Thoracic aorta (tissue), 2 donors: Measurements from ENCODE around the gene LINGO1. TPM values are rescaled to one million over a fixed set of nuclear protein-coding genes. Genes with fewer than 3 reads are reported as not detected.

Experiments
- ATAC-seq: fragments of 150-250 bp; one replicate; pipeline ENCODE4 v1.8.0; 2017; ENCODE audit warnings: low read depth; ENCODE audit not compliant: insufficient number of reproducible peaks, low FRiP score
- DNase-seq: peaks from one replicate; pipeline ENCODE4 v3.0.0-alpha.2; 2020; ENCODE audit warnings: low spot score
- H3K27ac ChIP-seq, 2 donors: fragments of 200-600 bp; sonication (generic); 1 replicate in 1 of 2; 2 replicates in 1 of 2; pipeline ENCODE4 v1.5.1; 2016; ENCODE audit warnings: mild to moderate bottlenecking in 2 of 2, moderate library complexity in 2 of 2
- H3K27me3 ChIP-seq: fragments of 200-600 bp; sonication (generic); replicated peaks from 2 replicates; pipeline ENCODE4 v1.6.0; 2016; ENCODE audit warnings: mild to moderate bottlenecking; ENCODE audit not compliant: insufficient read depth
- H3K36me3 ChIP-seq: fragments of 200-600 bp; sonication (generic); one replicate; pipeline ENCODE4 v1.5.1; 2016
- H3K4me1 ChIP-seq, 2 donors: fragments of 200-600 bp; sonication (generic); 1 replicate in 1 of 2; 2 replicates in 1 of 2; pipeline versions ENCODE4 v1.5.1 to v1.6.0; 2016; ENCODE audit warnings: low read depth in 2 of 2, mild to moderate bottlenecking in 1 of 2; ENCODE audit not compliant: control insufficient read depth in 1 of 2
- H3K4me3 ChIP-seq: fragments of 200-600 bp; sonication (generic); 2 replicates; pipeline ENCODE4 v1.5.1; 2016; ENCODE audit warnings: mild to moderate bottlenecking
- H3K9me3 ChIP-seq: fragments of 200-600 bp; sonication (generic); 2 replicates; pipeline ENCODE4 v1.5.1; 2016
- CTCF ChIP-seq: fragments of 200-600 bp; sonication (generic); IDR thresholded peaks from one replicate; pipeline ENCODE4 v1.5.1; 2019; ENCODE audit warnings: antibody characterized with exemption
- total RNA-seq, 2 donors: library from RNA; depleted of rRNA; stranded (reverse); fragments of >200 nt; gene quantifications; one replicate each; pipeline versions ENCODE4 v1.1.0 to v1.2.3, GENCODE V29; 2016

Gene LINGO1
- total RNA-seq, 2 donors from 2014 or later: 0.63 to 4.6 TPM

- Histone ChIP-seq H3K4me3 (no peak overlapping the region), H3K4me1 (no peaks in the 10 kb centered on the region), H3K27ac (no peak overlapping the region), H3K36me3 (no peaks in the 10 kb centered on the region), H3K27me3 (no peaks in the 10 kb centered on the region), H3K9me3 (no peaks in the 10 kb centered on the region)
- no peak for ATAC-seq
- DNase-seq: no peak
- no peak for TF ChIP-seq CTCF
These were observed 34.1 kb downstream of the LINGO1 start for GRCh38 chr15:77598644-77599043.

- no peaks in the 10 kb centered on the region for H3K4me1 ChIP-seq
- no peak overlapping the region for H3K4me3 ChIP-seq
- TF ChIP-seq CTCF: no peak
- DNase-seq: no peak
- ATAC-seq: no peak
- H3K27me3 ChIP-seq: no peaks in the 10 kb centered on the region
- no peaks in the 10 kb centered on the region for H3K36me3 ChIP-seq
- no peaks in the 10 kb centered on the region for H3K9me3 ChIP-seq
- H3K27ac ChIP-seq: no peak overlapping the region
These were observed 34.8 kb downstream of the LINGO1 start for GRCh38 chr15:77597804-77598453.

GRCh38 chr15:77596821-77597803 is 35.6 kb downstream of the LINGO1 start:
- ATAC-seq (no peak), DNase-seq (no peak)
- H3K36me3 ChIP-seq: no peaks in the 10 kb centered on the region
- H3K4me1 ChIP-seq: no peaks in the 10 kb centered on the region
- H3K4me3 ChIP-seq: no peak overlapping the region
- no peak for TF ChIP-seq CTCF
- H3K27ac ChIP-seq: no peak overlapping the region
- H3K9me3 ChIP-seq: no peaks in the 10 kb centered on the region
- no peaks in the 10 kb centered on the region for H3K27me3 ChIP-seq

GRCh38 chr15:77595231-77595630 is 37.5 kb downstream of the LINGO1 start:
- H3K4me3 ChIP-seq: no peak overlapping the region
- H3K27ac ChIP-seq: no peak overlapping the region
- H3K27me3 ChIP-seq: no peaks in the 10 kb centered on the region
- H3K9me3 ChIP-seq: no peaks in the 10 kb centered on the region
- DNase-seq (no peak), ATAC-seq (no peak)
- H3K36me3 ChIP-seq: no peaks in the 10 kb centered on the region
- H3K4me1 ChIP-seq: no peaks in the 10 kb centered on the region
- no peak for TF ChIP-seq CTCF

GRCh38 chr15:77592758-77593157 is 40.0 kb downstream of the LINGO1 start:
- Histone ChIP-seq H3K4me1 (no peaks in the 10 kb centered on the region), H3K27ac (no peak overlapping the region), H3K9me3 (no peaks in the 10 kb centered on the region), H3K4me3 (no peak overlapping the region), H3K36me3 (no peaks in the 10 kb centered on the region), H3K27me3 (no peaks in the 10 kb centered on the region)
- no peak for DNase-seq
- no peak for ATAC-seq
- TF ChIP-seq CTCF: no peak
